ENCODE data around the gene EML1. TPM values are rescaled to one million over a fixed set of nuclear protein-coding genes. Genes with fewer than 3 reads are reported as not detected.

EML1 gene
- total RNA-seq, 1 experiment from 2014 or later: 9.5 TPM

- BruUV-seq (replicated peaks): no TSS peak
- H3K27me3 Mint-ChIP-seq (ENCODE audit: insufficient read depth, unreplicated experiment): no peaks in the 10 kb centered on the region
- no peaks in the 10 kb centered on the region for H3K36me3 Mint-ChIP-seq (ENCODE audit: insufficient read depth, unreplicated experiment)
- intact Hi-C loops (cut with micrococcal nuclease): no loop called here
- H3K9me3 Mint-ChIP-seq (ENCODE audit: unreplicated experiment): peaks cover 10% of the 10 kb centered on the region
- DNase-seq (ENCODE audit: unreplicated experiment): no peak
- no peak for TF ChIP-seq CTCF (IDR thresholded peaks at IDR 0.05; ENCODE audit: unreplicated experiment)
- ChIA-PET CTCF (no interaction called here), POLR2A (no interaction called here)
- H3K4me3 Mint-ChIP-seq (ENCODE audit: unreplicated experiment): no peak overlapping the region
- no peak overlapping the region for H3K27ac Mint-ChIP-seq (ENCODE audit: low read depth, unreplicated experiment)
- no peaks in the 10 kb centered on the region for H3K4me1 Mint-ChIP-seq (ENCODE audit: insufficient read depth, unreplicated experiment)
Measured at GRCh38 chr14:99784508-99784907, 8.7 kb upstream of the EML1 start.

DNA sequence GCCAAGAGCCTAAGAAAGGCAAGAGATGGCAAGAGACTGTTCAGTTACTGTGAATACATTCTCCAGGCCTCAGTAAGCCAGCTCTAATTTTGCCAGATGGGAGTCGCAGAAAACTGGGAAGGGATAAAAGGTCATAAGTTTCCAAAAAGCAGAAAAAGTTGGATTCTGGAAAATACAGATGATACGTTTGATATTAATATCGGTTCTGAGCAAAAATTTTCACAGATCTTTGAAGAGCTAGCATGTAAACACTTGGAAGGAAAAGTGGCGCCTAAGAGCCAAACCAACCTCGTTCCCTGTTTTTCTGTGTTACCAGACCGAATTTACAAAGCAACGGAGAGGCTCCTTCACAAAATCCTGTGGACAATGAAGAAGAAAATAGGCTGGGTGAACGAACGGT lies 7.8 kb upstream of the EML1 start:
- Mint-ChIP-seq H3K27ac (ENCODE audit: low read depth, unreplicated experiment) (no peak overlapping the region), H3K4me1 (ENCODE audit: insufficient read depth, unreplicated experiment) (no peaks in the 10 kb centered on the region), H3K27me3 (ENCODE audit: insufficient read depth, unreplicated experiment) (no peaks in the 10 kb centered on the region), H3K36me3 (ENCODE audit: insufficient read depth, unreplicated experiment) (no peaks in the 10 kb centered on the region), H3K4me3 (ENCODE audit: unreplicated experiment) (no peak overlapping the region), H3K9me3 (ENCODE audit: unreplicated experiment) (peaks cover 9% of the 10 kb centered on the region)
- BruUV-seq (replicated peaks): no TSS peak
- intact Hi-C loops (cut with micrococcal nuclease): no loop called here
- no peak for DNase-seq (ENCODE audit: unreplicated experiment)
- POLR2A ChIA-PET: no interaction called here
- CTCF ChIA-PET: no interaction called here
- TF ChIP-seq CTCF (IDR thresholded peaks at IDR 0.05; ENCODE audit: unreplicated experiment): no peak

GRCh38 chr14:99786511-99786989 lies 6.7 kb upstream of the EML1 start:
- H3K36me3 Mint-ChIP-seq (ENCODE audit: insufficient read depth, unreplicated experiment): no peaks in the 10 kb centered on the region
- no peak for TF ChIP-seq CTCF (IDR thresholded peaks at IDR 0.05; ENCODE audit: unreplicated experiment)
- BruUV-seq (replicated peaks): no TSS peak
- peaks cover 1% of the 10 kb centered on the region for H3K9me3 Mint-ChIP-seq (ENCODE audit: unreplicated experiment)
- DNase-seq (ENCODE audit: unreplicated experiment): no peak
- no peaks in the 10 kb centered on the region for H3K27me3 Mint-ChIP-seq (ENCODE audit: insufficient read depth, unreplicated experiment)
- intact Hi-C loops (cut with micrococcal nuclease): no loop called here
- H3K4me1 Mint-ChIP-seq (ENCODE audit: insufficient read depth, unreplicated experiment): peaks cover 8% of the 10 kb centered on the region
- no peak overlapping the region for H3K4me3 Mint-ChIP-seq (ENCODE audit: unreplicated experiment)
- H3K27ac Mint-ChIP-seq (ENCODE audit: low read depth, unreplicated experiment): no peak overlapping the region
- ChIA-PET CTCF (interaction anchor here (0.6 kb wide), 1 partner anchor 285 kb away, joined by 3 read pairs; no protein-coding TSS in a partner anchor), POLR2A (interaction anchor here (0.7 kb wide), 1 partner anchor 16 kb away, joined by 5 read pairs; no protein-coding TSS in a partner anchor)

DNA sequence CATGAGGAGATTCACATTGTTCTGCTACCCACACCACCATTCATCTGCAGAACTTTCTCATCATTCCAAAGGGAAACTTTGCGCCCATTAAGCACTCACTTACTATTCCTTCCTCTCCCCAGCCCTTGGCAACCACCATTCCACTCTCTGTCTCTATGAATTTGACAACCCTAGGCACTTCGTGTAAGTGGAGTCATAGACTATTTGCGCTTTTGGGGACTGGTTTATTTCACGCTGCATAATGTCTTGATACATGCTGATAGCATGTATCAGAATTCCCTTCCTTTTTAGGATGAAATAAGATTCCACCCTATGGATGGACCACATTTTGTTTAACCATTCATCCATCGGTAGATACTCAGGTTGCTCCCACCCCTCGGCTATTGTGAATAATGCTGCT lies 4.5 kb upstream of the EML1 start:
- no peaks in the 10 kb centered on the region for H3K9me3 Mint-ChIP-seq (ENCODE audit: unreplicated experiment)
- no peak for DNase-seq (ENCODE audit: unreplicated experiment)
- H3K27me3 Mint-ChIP-seq (ENCODE audit: insufficient read depth, unreplicated experiment): no peaks in the 10 kb centered on the region
- H3K36me3 Mint-ChIP-seq (ENCODE audit: insufficient read depth, unreplicated experiment): no peaks in the 10 kb centered on the region
- ChIA-PET POLR2A (no interaction called here), CTCF (no interaction called here)
- no peak overlapping the region for H3K27ac Mint-ChIP-seq (ENCODE audit: low read depth, unreplicated experiment)
- no peak overlapping the region for H3K4me3 Mint-ChIP-seq (ENCODE audit: unreplicated experiment)
- no peak for TF ChIP-seq CTCF (IDR thresholded peaks at IDR 0.05; ENCODE audit: unreplicated experiment)
- H3K4me1 Mint-ChIP-seq (ENCODE audit: insufficient read depth, unreplicated experiment): peaks cover 18% of the 10 kb centered on the region
- intact Hi-C loops (cut with micrococcal nuclease): no loop called here
- BruUV-seq (replicated peaks): no TSS peak

Measured in MCF 10A (cell line).